H9 (cell line): ENCODE results near the gene SCD5. TPM values are rescaled to one million over a fixed set of nuclear protein-coding genes. Genes with fewer than 3 reads are reported as not detected.

Source experiments
- DNase-seq: peaks from one replicate; pipeline ENCODE4 v3.0.0-alpha.2; 2017
- H2AFZ ChIP-seq: one replicate; pipeline ENCODE4 v1.6.1; 2013; ENCODE audit warnings: mild to moderate bottlenecking, low read length, control low read depth, moderate library complexity
- H2AK5ac ChIP-seq: 2 replicates; pipeline ENCODE4 v1.6.1; 2013; ENCODE audit warnings: low read length, control low read depth, mixed read lengths; ENCODE audit not compliant: insufficient read length
- H2BK120ac ChIP-seq: one replicate; pipeline ENCODE4 v1.6.1; 2013; ENCODE audit warnings: low read depth, mild to moderate bottlenecking, low read length, control low read depth, inconsistent platforms; ENCODE audit not compliant: poor library complexity, severe bottlenecking
- H2BK12ac ChIP-seq: 2 replicates; pipeline ENCODE4 v1.6.1; 2013; ENCODE audit warnings: low read length, control low read depth, mixed read lengths, low read depth; ENCODE audit not compliant: insufficient read length
- H2BK15ac ChIP-seq: 2 replicates; pipeline ENCODE4 v1.6.1; 2013; ENCODE audit warnings: low read depth, low read length, control low read depth
- H2BK20ac ChIP-seq: one replicate; pipeline ENCODE4 v1.6.1; 2013; ENCODE audit warnings: low read depth, mild to moderate bottlenecking, low read length, control low read depth, inconsistent platforms; ENCODE audit not compliant: poor library complexity, severe bottlenecking
- H2BK5ac ChIP-seq: 2 replicates; pipeline ENCODE4 v1.6.1; 2013; ENCODE audit warnings: low read length, control low read depth, mixed read lengths; ENCODE audit not compliant: insufficient read length
- H3K14ac ChIP-seq: 2 replicates; pipeline ENCODE4 v1.6.1; 2013; ENCODE audit warnings: low read length, control low read depth; ENCODE audit not compliant: insufficient read depth
- H3K18ac ChIP-seq: 2 replicates; pipeline ENCODE4 v1.6.1; 2013; ENCODE audit warnings: low read depth, mild to moderate bottlenecking, mixed read lengths, low read length, control low read depth; ENCODE audit not compliant: insufficient read length
- H3K23ac ChIP-seq: 2 replicates; pipeline ENCODE4 v1.6.1; 2013; ENCODE audit warnings: low read length, control low read depth, mixed read lengths, low read depth; ENCODE audit not compliant: insufficient read length
- H3K23me2 ChIP-seq: 2 replicates; pipeline ENCODE4 v1.6.1; 2013; ENCODE audit warnings: low read depth, mild to moderate bottlenecking, mixed read lengths, low read length, control low read depth; ENCODE audit not compliant: insufficient read length, poor library complexity, severe bottlenecking
- H3K27ac ChIP-seq: 2 replicates; pipeline ENCODE4 v1.5.1; 2013; ENCODE audit warnings: low read length, control low read depth, mixed read lengths, low read depth; ENCODE audit not compliant: insufficient read length
- H3K27me3 ChIP-seq: 2 replicates; pipeline ENCODE4 v1.6.1; 2013; ENCODE audit warnings: low read length, control low read depth, inconsistent platforms; ENCODE audit not compliant: insufficient read depth
- H3K4ac ChIP-seq: 2 replicates; pipeline ENCODE4 v1.6.1; 2013; ENCODE audit warnings: low read depth, mild to moderate bottlenecking, control low read depth, inconsistent platforms, low read length, moderate library complexity
- H3K4me1 ChIP-seq: 2 replicates; pipeline ENCODE4 v1.6.1; 2013; ENCODE audit warnings: low read length, control low read depth, inconsistent platforms; ENCODE audit not compliant: insufficient read depth
- H3K4me2 ChIP-seq: 2 replicates; pipeline ENCODE4 v1.6.1; 2013; ENCODE audit warnings: low read length, control low read depth, mixed read lengths; ENCODE audit not compliant: insufficient read length, insufficient read depth
- H3K56ac ChIP-seq: 2 replicates; pipeline ENCODE4 v1.6.1; 2013; ENCODE audit warnings: low read depth, mild to moderate bottlenecking, mixed read lengths, low read length, control low read depth; ENCODE audit not compliant: insufficient read length
- H3K79me1 ChIP-seq: 2 replicates; pipeline ENCODE4 v1.6.1; 2013; ENCODE audit warnings: low read depth, mild to moderate bottlenecking, moderate library complexity, low read length, control low read depth, inconsistent platforms; ENCODE audit not compliant: insufficient read depth, poor library complexity, severe bottlenecking
- H3K79me2 ChIP-seq: 2 replicates; pipeline ENCODE4 v1.6.1; 2013; ENCODE audit warnings: low read length, control low read depth, inconsistent platforms; ENCODE audit not compliant: insufficient read depth
- H3K9ac ChIP-seq: 2 replicates; pipeline ENCODE4 v1.6.1; 2013; ENCODE audit warnings: low read length, control low read depth, mixed read lengths; ENCODE audit not compliant: insufficient read length; ENCODE audit errors: extremely low read depth
- H3K9me3 ChIP-seq: one replicate; pipeline ENCODE4 v1.6.1; 2013; ENCODE audit warnings: low read depth, low read length, inconsistent platforms; ENCODE audit not compliant: control insufficient read depth
- H3T11ph ChIP-seq: one replicate; pipeline ENCODE4 v1.6.1; 2013; ENCODE audit warnings: mild to moderate bottlenecking, low read length, control low read depth, inconsistent platforms
- H4K20me1 ChIP-seq: one replicate; pipeline ENCODE4 v1.6.1; 2013; ENCODE audit not compliant: control insufficient read depth, insufficient read length, insufficient read depth
- H4K5ac ChIP-seq: 2 replicates; pipeline ENCODE4 v1.6.1; 2013; ENCODE audit warnings: low read depth, mild to moderate bottlenecking, mixed read lengths, low read length, control low read depth; ENCODE audit not compliant: insufficient read length
- H4K8ac ChIP-seq: replicated peaks from 2 replicates; pipeline ENCODE4 v1.6.1; 2013; ENCODE audit warnings: low read length, control low read depth, mixed read lengths, low read depth; ENCODE audit not compliant: insufficient read length
- H4K91ac ChIP-seq: 2 replicates; pipeline ENCODE4 v1.6.1; 2013; ENCODE audit warnings: low read depth, mild to moderate bottlenecking, moderate library complexity, mixed read lengths, low read length, control low read depth; ENCODE audit not compliant: insufficient read length
- H3K27ac Mint-ChIP-seq, 3 experiments: 2 replicates in 2 of 3; 3 replicates in 1 of 3; pipeline ENCODE4 v1.8.0; 2020 to 2021; ENCODE audit warnings: mixed read lengths in 3 of 3, mild to moderate bottlenecking in 1 of 3, moderate library complexity in 1 of 3
- H3K27me3 Mint-ChIP-seq: 2 replicates; pipeline ENCODE4 v1.8.0; 2021; ENCODE audit warnings: low read depth, mild to moderate bottlenecking, moderate library complexity, mixed read lengths
- H3K36me3 Mint-ChIP-seq, 3 experiments: 2 replicates in 2 of 3; 3 replicates in 1 of 3; pipeline ENCODE4 v1.8.0; 2020 to 2021; ENCODE audit warnings: low read depth in 3 of 3, mixed read lengths in 3 of 3; ENCODE audit not compliant: insufficient read depth in 1 of 3
- H3K4me1 Mint-ChIP-seq, 2 experiments: 2 replicates each; pipeline ENCODE4 v1.8.0; 2020; ENCODE audit warnings: mixed read lengths in 2 of 2
- H3K4me3 Mint-ChIP-seq, 2 experiments: 2 replicates in 1 of 2; 3 replicates in 1 of 2; pipeline ENCODE4 v1.8.0; 2020 to 2021; ENCODE audit warnings: mild to moderate bottlenecking in 2 of 2, mixed read lengths in 2 of 2, moderate library complexity in 1 of 2
- H3K9me3 Mint-ChIP-seq, 2 experiments: 2 replicates in 1 of 2; 3 replicates in 1 of 2; pipeline ENCODE4 v1.8.0; 2020; ENCODE audit warnings: mild to moderate bottlenecking in 2 of 2, mixed read lengths in 2 of 2, moderate library complexity in 1 of 2
- CTCF ChIP-seq: fragments of 200-600 bp; sonication (generic); conservative IDR thresholded peaks from 3 replicates; pipeline ENCODE4 v1.8.0; 2021; ENCODE audit warnings: antibody characterized with exemption, mild to moderate bottlenecking
- WGBS: extraction: QIAGEN DNeasy Blood & Tissue Kit; methylation state at CpG from one replicate; pipeline ENCODE4 v1.1.7; 2013; ENCODE audit warnings: missing lambda C conversion rate, low lambda C conversion rate, mixed read lengths; ENCODE audit not compliant: insufficient read length; ENCODE audit errors: extremely low coverage; 5-methylcytosine and 5-hydroxymethylcytosine counted together
- total RNA-seq: library from RNA; stranded (reverse); gene quantifications from 2 replicates; pipeline ENCODE4 v1.2.1, GENCODE V29; 2021

SCD5 gene
- total RNA-seq, 1 experiment from 2014 or later, result 0.68 TPM

GRCh38 chr4:82741188-82741587 lies 57.4 kb downstream of the SCD5 start:
- no peak overlapping the region for H3K4me3 Mint-ChIP-seq
- H3K23ac ChIP-seq, result no peak overlapping the region
- no peak overlapping the region for H4K91ac ChIP-seq
- no peak overlapping the region for H2BK120ac ChIP-seq
- no peaks in the 10 kb centered on the region for H3K4me1 ChIP-seq
- no CpG with 5 or more reads among the region's 5 CpGs for WGBS
- H3K56ac ChIP-seq, result no peak overlapping the region
- no peaks in the 10 kb centered on the region for H3K36me3 Mint-ChIP-seq
- no peaks in the 10 kb centered on the region for H3K27me3 ChIP-seq
- H3K79me2 ChIP-seq, result no peaks in the 10 kb centered on the region
- H4K20me1 ChIP-seq, result no peaks in the 10 kb centered on the region
- H3K4me2 ChIP-seq, result no peak overlapping the region
- no peak overlapping the region for H2AFZ ChIP-seq
- no peaks in the 10 kb centered on the region for H3K79me1 ChIP-seq
- no peak overlapping the region for H2BK20ac ChIP-seq
- TF ChIP-seq CTCF, result no peak
- H3K9me3 Mint-ChIP-seq, result no peaks in the 10 kb centered on the region
- H2BK5ac ChIP-seq, result no peak overlapping the region
- no peak overlapping the region for H3K18ac ChIP-seq
- no peak overlapping the region for H3T11ph ChIP-seq
- no peak overlapping the region for H4K5ac ChIP-seq
- no peak overlapping the region for H2AK5ac ChIP-seq
- H3K9me3 ChIP-seq, result no peaks in the 10 kb centered on the region
- no peak overlapping the region for H2BK12ac ChIP-seq
- no peaks in the 10 kb centered on the region for H3K23me2 ChIP-seq
- no peak overlapping the region for H3K9ac ChIP-seq
- H3K27ac ChIP-seq, result no peak overlapping the region
- peaks cover 12 to 15% of the 10 kb centered on the region in 2 experiments for H3K4me1 Mint-ChIP-seq
- no peak for DNase-seq
- no peak overlapping the region for H3K27ac Mint-ChIP-seq
- no peak overlapping the region for H4K8ac ChIP-seq
- no peak overlapping the region for H2BK15ac ChIP-seq
- H3K4ac ChIP-seq, result no peak overlapping the region
- peaks cover 12% of the 10 kb centered on the region for H3K27me3 Mint-ChIP-seq
- H3K14ac ChIP-seq, result no peak overlapping the region
